Ramos (cell line): Measurements from ENCODE around the gene DNAJC4.

Experiments
- in situ Hi-C: fragments of 300-500 bp; cut with MboI; formaldehyde crosslinking; loops from one replicate; pipeline ENCODE4 v1.14.3; 2022; ENCODE audit warnings: low sequenced_read_pairs; ENCODE audit not compliant: unreplicated experiment

Gene DNAJC4

GRCh38 chr11:64230171-64230984 lies at the start of gene DNAJC4:
DNAJC4 (plus strand) TSS chr11:64230548; CDS start chr11:64230855, 307 bp downstream.
- in situ Hi-C loops: loop anchor here (25.0 kb wide), 3 partner anchors 907 to 1618 kb away; partner anchors contain the start of genes B3GAT3, EML3, MTA2 and ROM1

- in situ Hi-C loops: no loop called here
These were observed 49.5 kb upstream of the DNAJC4 start for GRCh38 chr11:64180891-64181290.

GRCh38 chr11:64181506-64182411 lies 48.6 kb upstream of the DNAJC4 start:
- in situ Hi-C loops: no loop called here

GRCh38 chr11:64183890-64184289 lies 46.5 kb upstream of the DNAJC4 start:
- in situ Hi-C loops: no loop called here

- in situ Hi-C loops: no loop called here
These were observed 45.1 kb upstream of the DNAJC4 start for GRCh38 chr11:64185175-64185692.

GRCh38 chr11:64185693-64186491 lies 44.5 kb upstream of the DNAJC4 start, which contains the start of gene STIP1:
STIP1 (plus strand) TSS chr11:64186171; CDS start chr11:64186262, 91 bp downstream.
- in situ Hi-C loops: no loop called here

- in situ Hi-C loops: no loop called here
These were observed 43.7 kb upstream of the DNAJC4 start for GRCh38 chr11:64186492-64187165.

GRCh38 chr11:64192434-64192833 lies 37.9 kb upstream of the DNAJC4 start:
- in situ Hi-C loops: no loop called here

GRCh38 chr11:64196626-64197025 lies 33.7 kb upstream of the DNAJC4 start:
- in situ Hi-C loops: no loop called here

GRCh38 chr11:64198511-64198910 lies 31.8 kb upstream of the DNAJC4 start:
- in situ Hi-C loops: no loop called here

GRCh38 chr11:64201543-64201942 lies 28.8 kb upstream of the DNAJC4 start:
- in situ Hi-C loops: loop anchor here (5.0 kb wide), 1 partner anchor 101 kb away; the partner anchor contains the start of gene CATSPERZ

GRCh38 chr11:64202992-64203391 lies 27.4 kb upstream of the DNAJC4 start:
- in situ Hi-C loops: loop anchor here (5.0 kb wide), 1 partner anchor 99 kb away; the partner anchor contains the start of gene CATSPERZ

GRCh38 chr11:64203421-64204079 lies 26.8 kb upstream of the DNAJC4 start:
- in situ Hi-C loops: loop anchor here (5.0 kb wide), 1 partner anchor 99 kb away; the partner anchor contains the start of gene CATSPERZ

- in situ Hi-C loops: loop anchor here (5.0 kb wide), 1 partner anchor 98 kb away; the partner anchor contains the start of gene CATSPERZ
These were observed 26.3 kb upstream of the DNAJC4 start for GRCh38 chr11:64204080-64204440.

GRCh38 chr11:64204464-64204989 lies 25.8 kb upstream of the DNAJC4 start:
- in situ Hi-C loops: loop anchor here (5.0 kb wide), 1 partner anchor 98 kb away; the partner anchor contains the start of gene CATSPERZ

- in situ Hi-C loops: no loop called here
These were observed 23.7 kb upstream of the DNAJC4 start, which contains the start of gene FERMT3 for GRCh38 chr11:64206457-64207255. FERMT3 (plus strand) TSS chr11:64206721; CDS start chr11:64207365, 644 bp downstream.
